Kidney (tissue), 14 donors: Measurements from ENCODE around the gene AHCTF1. TPM values are rescaled to one million over a fixed set of nuclear protein-coding genes. Genes with fewer than 3 reads are reported as not detected.
"Not testable (repeated sequence)": the region's sequence is repeated elsewhere in the genome, so short reads cannot be mapped to it uniquely, and the experiment has no call there.

ENCODE experiments used
- DNase-seq, 5 donors: peaks; one replicate each; pipeline ENCODE4 v3.0.0-alpha.2; 2013 to 2020
- FAIRE-seq: peaks from 2 replicates; lab custom pipeline; 2012; peaks lifted over from hg19 to GRCh38; lab: Jason Lieb, UNC
- H3K27ac ChIP-seq, 2 donors: one replicate each; pipeline ENCODE4 v1.7.0; 2013; ENCODE audit warnings: low read depth in 2 of 2, low read length in 2 of 2, inconsistent platforms in 1 of 2
- H3K27me3 ChIP-seq: one replicate; pipeline ENCODE4 v1.7.1; 2013; ENCODE audit warnings: low read length, inconsistent platforms; ENCODE audit not compliant: control insufficient read depth, insufficient read depth
- H3K36me3 ChIP-seq, 3 donors: one replicate each; pipeline versions ENCODE4 v1.7.0 to v1.7.1; 2013; ENCODE audit warnings: low read length in 3 of 3, control low read depth in 1 of 3, inconsistent platforms in 1 of 3; ENCODE audit not compliant: insufficient read depth in 3 of 3, control insufficient read depth in 2 of 3
- H3K4me1 ChIP-seq, 3 donors: one replicate each; pipeline versions ENCODE4 v1.7.0 to v1.7.1; 2013; ENCODE audit warnings: low read length in 3 of 3, inconsistent platforms in 1 of 3, low read depth in 1 of 3; ENCODE audit not compliant: control insufficient read depth in 2 of 3, insufficient read depth in 2 of 3
- H3K4me3 ChIP-seq, 3 donors: one replicate each; pipeline versions ENCODE4 v1.7.0 to v1.8.1; 2013; ENCODE audit warnings: low read length in 3 of 3, control low read depth in 1 of 3, inconsistent platforms in 1 of 3
- H3K9ac ChIP-seq, 3 donors: one replicate each; pipeline versions ENCODE4 v1.7.0 to v1.7.1; 2013; ENCODE audit warnings: low read length in 3 of 3, control low read depth in 1 of 3, inconsistent platforms in 1 of 3
- H3K9me3 ChIP-seq, 3 donors: one replicate each; pipeline versions ENCODE4 v1.7.0 to v1.7.1; 2013; ENCODE audit warnings: low read length in 3 of 3, control low read depth in 1 of 3, inconsistent platforms in 1 of 3; ENCODE audit not compliant: control insufficient read depth in 2 of 3, insufficient read depth in 1 of 3
- intact Hi-C: fragments of 100-400 bp; cut with DNase I; formaldehyde crosslinking; loops from one replicate; pipeline ENCODE4 v1.11.1; 2022
- polyA plus RNA-seq: library from polyadenylated mRNA; stranded (reverse); fragments of 350-450 nt; fragmentation: Illumina TruSeq; extraction: RNeasy Lipid Tissue Mini Kit (QIAGEN cat#74804); gene quantifications from one replicate; pipeline ENCODE4 v1.2.3, GENCODE V29; 2014; ENCODE audit warnings: low read depth, low replicate concordance; ENCODE audit not compliant: insufficient read depth
- total RNA-seq: library from RNA; stranded (reverse); fragmentation: NEBNext Ultra II Directional; extraction: Animal tissue kit (Norgen Biotek cat#: 25700); gene quantifications from one replicate; pipeline ENCODE4 v1.2.1, GENCODE V29; 2021
- TF ChIP-seq, protein P1 (sequence below): IDR thresholded peaks from 3 replicates; pipeline ENCODE4 v1.5.1; 2012; ENCODE audit warnings: mild to moderate bottlenecking, moderate library complexity, borderline replicate concordance; ENCODE audit not compliant: insufficient read depth; ENCODE audit errors: extremely low read depth
- donor health status: control.
- donor health status: control.
- donor health status: control.
- donor health status: control.
- donor health status: control.
- donor health status: DM: yes; HTN: yes; CAD: no.
- donor health status: Normal renal cell carcinoma (clear cell type).

AHCTF1 gene
- total and polyA plus RNA-seq, 2 donors from 2014 or later = 5.2 to 30.1 TPM

- H3K4me3 ChIP-seq = no peak overlapping the region
- FAIRE-seq = no peak
Measured at GRCh38 chr1:246827396-246827795, 104.4 kb downstream of the AHCTF1 start.

GRCh38 chr1:246825557-246826175 is 106.1 kb downstream of the AHCTF1 start:
- no peak overlapping the region for H3K27ac ChIP-seq
- FAIRE-seq (no peak), DNase-seq (no peak)
- TF ChIP-seq, protein P1, sequence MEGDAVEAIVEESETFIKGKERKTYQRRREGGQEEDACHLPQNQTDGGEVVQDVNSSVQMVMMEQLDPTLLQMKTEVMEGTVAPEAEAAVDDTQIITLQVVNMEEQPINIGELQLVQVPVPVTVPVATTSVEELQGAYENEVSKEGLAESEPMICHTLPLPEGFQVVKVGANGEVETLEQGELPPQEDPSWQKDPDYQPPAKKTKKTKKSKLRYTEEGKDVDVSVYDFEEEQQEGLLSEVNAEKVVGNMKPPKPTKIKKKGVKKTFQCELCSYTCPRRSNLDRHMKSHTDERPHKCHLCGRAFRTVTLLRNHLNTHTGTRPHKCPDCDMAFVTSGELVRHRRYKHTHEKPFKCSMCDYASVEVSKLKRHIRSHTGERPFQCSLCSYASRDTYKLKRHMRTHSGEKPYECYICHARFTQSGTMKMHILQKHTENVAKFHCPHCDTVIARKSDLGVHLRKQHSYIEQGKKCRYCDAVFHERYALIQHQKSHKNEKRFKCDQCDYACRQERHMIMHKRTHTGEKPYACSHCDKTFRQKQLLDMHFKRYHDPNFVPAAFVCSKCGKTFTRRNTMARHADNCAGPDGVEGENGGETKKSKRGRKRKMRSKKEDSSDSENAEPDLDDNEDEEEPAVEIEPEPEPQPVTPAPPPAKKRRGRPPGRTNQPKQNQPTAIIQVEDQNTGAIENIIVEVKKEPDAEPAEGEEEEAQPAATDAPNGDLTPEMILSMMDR = no peak
- H3K36me3 ChIP-seq = peaks cover 0 to 2% (median 0%) of the 10 kb centered on the region in 3 donors
- peaks cover 0 to 2% (median 2%) of the 10 kb centered on the region in 3 donors for H3K9me3 ChIP-seq
- no peaks in the 10 kb centered on the region for H3K27me3 ChIP-seq
- H3K4me1 ChIP-seq = no peaks in the 10 kb centered on the region
- H3K4me3 ChIP-seq = peak overlapping the region in 1 of 3 donors; percentile 26
- H3K9ac ChIP-seq = no peak overlapping the region
- intact Hi-C loops = no loop called here

More at GRCh38 chr1:246827396-246827795, 104.4 kb downstream of the AHCTF1 start:
- TF ChIP-seq, protein P1 = no peak
- H3K36me3 ChIP-seq = peaks cover 0 to 2% (median 0%) of the 10 kb centered on the region in 3 donors
- no peaks in the 10 kb centered on the region for H3K4me1 ChIP-seq
- DNase-seq = no peak
- no peak overlapping the region for H3K9ac ChIP-seq
- H3K27me3 ChIP-seq = no peaks in the 10 kb centered on the region
- no peak overlapping the region for H3K27ac ChIP-seq
- H3K9me3 ChIP-seq = peaks cover 0 to 2% (median 2%) of the 10 kb centered on the region in 3 donors
- intact Hi-C loops = no loop called here

- no peak overlapping the region for H3K27ac ChIP-seq
- H3K27me3 ChIP-seq = no peaks in the 10 kb centered on the region
- intact Hi-C loops = no loop called here
- H3K9me3 ChIP-seq = peaks cover 0 to 2% (median 2%) of the 10 kb centered on the region in 3 donors
- peaks cover 0 to 2% (median 0%) of the 10 kb centered on the region in 3 donors for H3K36me3 ChIP-seq
- no peak overlapping the region for H3K4me3 ChIP-seq
- TF ChIP-seq, protein P1 = no peak
- H3K9ac ChIP-seq = no peak overlapping the region
- no peak for FAIRE-seq
- no peaks in the 10 kb centered on the region for H3K4me1 ChIP-seq
- DNase-seq = no peak
Measured at GRCh38 chr1:246824541-246824940, 107.2 kb downstream of the AHCTF1 start.

- intact Hi-C loops, H3K9me3 ChIP-seq, FAIRE-seq, DNase-seq, H3K9ac ChIP-seq, H3K36me3 ChIP-seq, H3K27me3 ChIP-seq, H3K27ac ChIP-seq, H3K4me3 ChIP-seq, H3K4me1 ChIP-seq: not testable (repeated sequence)
Measured at GRCh38 chr1:246822154-246822553, 109.6 kb downstream of the AHCTF1 start.
